Vagina (tissue), 2 donors: ENCODE measurements around the gene HNRNPA3. TPM values are rescaled to one million over a fixed set of nuclear protein-coding genes. Genes with fewer than 3 reads are reported as not detected.
"Not testable (repeated sequence)": the region's sequence is repeated elsewhere in the genome, so short reads cannot be mapped to it uniquely, and the experiment has no call there.

Source experiments
- DNase-seq, 2 donors: peaks; one replicate each; pipeline ENCODE4 v3.0.0-alpha.2; 2017; ENCODE audit errors: extremely low spot score in 2 of 2
- H3K27ac ChIP-seq: fragments of 200-600 bp; sonication (generic); one replicate; pipeline ENCODE4 v1.5.1; 2019
- H3K27me3 ChIP-seq: fragments of 200-600 bp; sonication (generic); one replicate; pipeline ENCODE4 v1.5.1; 2019
- H3K36me3 ChIP-seq, 2 donors: fragments of 200-600 bp; sonication (generic); one replicate each; pipeline ENCODE4 v1.5.1; 2017 to 2019
- H3K4me1 ChIP-seq: fragments of 200-600 bp; sonication (generic); one replicate; pipeline ENCODE4 v1.5.1; 2019
- H3K4me3 ChIP-seq, 2 donors: fragments of 200-600 bp; sonication (generic); 1 replicate in 1 of 2; 2 replicates in 1 of 2; pipeline ENCODE4 v1.5.1; 2016 to 2019
- H3K9me3 ChIP-seq: fragments of 200-600 bp; sonication (generic); one replicate; pipeline ENCODE4 v1.5.1; 2019
- POLR2A ChIP-seq, 2 donors: fragments of 450-650 bp; IDR thresholded peaks; one replicate each; pipeline ENCODE4 v1.6.1; 2017; ENCODE audit warnings: antibody characterized with exemption in 2 of 2, mild to moderate bottlenecking in 2 of 2, moderate library complexity in 2 of 2
- POLR2AphosphoS5 ChIP-seq, 2 donors: sonication (generic); formaldehyde crosslinking; IDR thresholded peaks; one replicate each; pipeline ENCODE4 v1.9.0; 2017; ENCODE audit warnings: antibody characterized with exemption in 2 of 2, mild to moderate bottlenecking in 2 of 2, low read depth in 1 of 2; ENCODE audit not compliant: insufficient read depth in 1 of 2
- intact Hi-C: fragments of 100-400 bp; cut with DNase I; formaldehyde crosslinking; loops from one replicate; pipeline ENCODE4 v1.15.1; 2023
- total RNA-seq: library from RNA; depleted of rRNA; stranded (reverse); fragments of >200 nt; gene quantifications from one replicate; pipeline ENCODE4 v1.2.3, GENCODE V29; 2016
- TF ChIP-seq, protein P1 (sequence below), 3 experiments: fragments of 450-650 bp in 2 of 3; fragments of 200-600 bp in 1 of 3; sonication (generic) in 1 of 3; IDR thresholded peaks; one replicate each; pipeline ENCODE4 v1.5.1; 2017 to 2019; ENCODE audit warnings: antibody characterized with exemption in 3 of 3, mild to moderate bottlenecking in 2 of 3, moderate library complexity in 2 of 3

The HNRNPA3 gene
- total RNA-seq, 1 donor from 2014 or later = 77.8 TPM

DNA sequence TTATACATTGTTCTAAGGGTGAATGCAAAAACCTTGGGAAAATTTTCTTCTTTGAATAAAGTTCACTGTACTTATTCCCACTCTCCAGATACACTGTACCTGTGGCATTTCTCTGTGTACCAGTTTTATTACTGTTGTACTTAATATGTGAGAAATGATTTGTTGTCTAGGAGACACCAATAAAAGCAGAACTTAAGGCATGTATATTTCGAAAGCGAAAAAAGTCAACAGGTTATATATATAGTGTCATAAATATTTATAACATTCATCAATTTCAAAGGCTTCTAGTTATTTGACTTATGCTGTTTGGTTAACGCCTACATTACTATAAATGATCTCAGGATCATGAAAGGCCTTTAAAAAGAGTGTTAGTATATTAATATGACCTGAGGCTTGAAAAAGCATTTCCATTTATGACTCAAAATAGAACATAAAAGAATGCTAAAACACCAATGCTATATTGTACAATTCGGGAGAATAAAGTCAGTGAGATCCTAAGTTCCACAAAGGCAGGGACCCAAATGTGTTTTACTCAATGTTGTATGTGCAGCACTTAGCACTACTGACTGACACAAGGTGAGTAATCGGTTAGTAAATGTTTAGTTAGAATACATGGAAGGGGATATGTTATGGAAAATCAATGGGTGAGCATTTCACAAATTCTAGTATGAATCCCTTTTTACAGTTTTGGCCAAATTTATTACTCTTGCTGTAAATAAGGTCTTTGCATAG lies 32.2 kb upstream of the HNRNPA3 start:
- no peak for TF ChIP-seq POLR2A (IDR thresholded peaks at IDR 0.05)
- TF ChIP-seq, protein P1, sequence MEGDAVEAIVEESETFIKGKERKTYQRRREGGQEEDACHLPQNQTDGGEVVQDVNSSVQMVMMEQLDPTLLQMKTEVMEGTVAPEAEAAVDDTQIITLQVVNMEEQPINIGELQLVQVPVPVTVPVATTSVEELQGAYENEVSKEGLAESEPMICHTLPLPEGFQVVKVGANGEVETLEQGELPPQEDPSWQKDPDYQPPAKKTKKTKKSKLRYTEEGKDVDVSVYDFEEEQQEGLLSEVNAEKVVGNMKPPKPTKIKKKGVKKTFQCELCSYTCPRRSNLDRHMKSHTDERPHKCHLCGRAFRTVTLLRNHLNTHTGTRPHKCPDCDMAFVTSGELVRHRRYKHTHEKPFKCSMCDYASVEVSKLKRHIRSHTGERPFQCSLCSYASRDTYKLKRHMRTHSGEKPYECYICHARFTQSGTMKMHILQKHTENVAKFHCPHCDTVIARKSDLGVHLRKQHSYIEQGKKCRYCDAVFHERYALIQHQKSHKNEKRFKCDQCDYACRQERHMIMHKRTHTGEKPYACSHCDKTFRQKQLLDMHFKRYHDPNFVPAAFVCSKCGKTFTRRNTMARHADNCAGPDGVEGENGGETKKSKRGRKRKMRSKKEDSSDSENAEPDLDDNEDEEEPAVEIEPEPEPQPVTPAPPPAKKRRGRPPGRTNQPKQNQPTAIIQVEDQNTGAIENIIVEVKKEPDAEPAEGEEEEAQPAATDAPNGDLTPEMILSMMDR (IDR thresholded peaks at IDR 0.05) = no peak
- no peak for TF ChIP-seq POLR2AphosphoS5 (IDR thresholded peaks at IDR 0.05; ENCODE audit: insufficient read depth in 1 of 2, low read depth in 1 of 2)
- H3K9me3 ChIP-seq = no peaks in the 10 kb centered on the region
- no peaks in the 10 kb centered on the region for H3K27me3 ChIP-seq
- H3K27ac ChIP-seq = no peak overlapping the region
- DNase-seq = no peak
- intact Hi-C loops = no loop called here
- H3K36me3 ChIP-seq = no peaks in the 10 kb centered on the region
- no peak overlapping the region for H3K4me3 ChIP-seq
- no peaks in the 10 kb centered on the region for H3K4me1 ChIP-seq

DNA sequence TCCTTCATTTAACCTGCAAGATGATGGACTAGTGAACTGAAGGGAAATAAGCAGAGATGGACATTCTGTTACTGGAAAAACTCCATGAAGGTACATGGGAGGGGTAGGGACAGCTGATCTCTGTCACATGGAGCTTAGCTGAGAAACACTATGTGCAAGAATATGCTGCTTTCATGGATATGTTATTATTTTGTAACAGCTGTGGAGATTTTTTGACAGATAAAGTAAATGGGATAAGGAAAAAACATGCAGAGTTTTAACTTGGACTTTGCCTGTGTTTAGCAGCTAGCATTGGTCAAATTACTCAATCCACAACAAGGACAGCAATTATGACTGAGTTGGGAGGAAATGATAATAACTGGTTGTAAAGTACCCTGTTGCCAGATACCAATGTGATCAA lies 28.7 kb upstream of the HNRNPA3 start:
- H3K4me3 ChIP-seq = no peak overlapping the region
- no peak overlapping the region for H3K27ac ChIP-seq
- no peaks in the 10 kb centered on the region for H3K27me3 ChIP-seq
- no peak for TF ChIP-seq POLR2A (IDR thresholded peaks at IDR 0.05)
- TF ChIP-seq, protein P1 (IDR thresholded peaks at IDR 0.05) = no peak
- TF ChIP-seq POLR2AphosphoS5 (IDR thresholded peaks at IDR 0.05; ENCODE audit: insufficient read depth in 1 of 2, low read depth in 1 of 2) = no peak
- no peaks in the 10 kb centered on the region for H3K9me3 ChIP-seq
- H3K4me1 ChIP-seq = no peaks in the 10 kb centered on the region
- no peak for DNase-seq
- no peaks in the 10 kb centered on the region for H3K36me3 ChIP-seq
- intact Hi-C loops = no loop called here

DNA sequence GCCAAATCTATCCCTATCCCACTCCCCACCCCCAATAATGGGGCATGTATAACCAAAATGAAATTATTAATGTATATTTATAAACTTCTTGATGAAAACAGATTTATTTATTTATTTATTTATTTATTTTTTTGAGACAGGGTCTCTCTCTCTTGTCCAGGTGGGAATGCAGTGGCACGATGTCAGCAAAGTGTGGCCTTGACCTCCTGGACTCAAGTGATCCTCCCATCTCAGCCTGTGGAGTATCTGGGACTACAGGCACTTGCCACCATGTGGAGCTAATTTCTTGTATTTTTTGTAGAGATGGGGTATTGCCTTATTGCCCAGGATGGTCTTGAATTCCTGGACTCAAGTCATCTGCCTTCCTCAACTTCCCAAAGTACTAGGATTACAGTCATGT lies 28.0 kb upstream of the HNRNPA3 start:
- H3K27ac ChIP-seq = no peak overlapping the region
- H3K36me3 ChIP-seq = no peaks in the 10 kb centered on the region
- DNase-seq = no peak
- intact Hi-C loops = no loop called here
- H3K9me3 ChIP-seq = no peaks in the 10 kb centered on the region
- TF ChIP-seq, protein P1 (IDR thresholded peaks at IDR 0.05) = no peak
- TF ChIP-seq POLR2AphosphoS5 (IDR thresholded peaks at IDR 0.05; ENCODE audit: insufficient read depth in 1 of 2, low read depth in 1 of 2) (no peak), POLR2A (IDR thresholded peaks at IDR 0.05) (no peak)
- no peaks in the 10 kb centered on the region for H3K4me1 ChIP-seq
- H3K27me3 ChIP-seq = no peaks in the 10 kb centered on the region
- no peak overlapping the region for H3K4me3 ChIP-seq

DNA sequence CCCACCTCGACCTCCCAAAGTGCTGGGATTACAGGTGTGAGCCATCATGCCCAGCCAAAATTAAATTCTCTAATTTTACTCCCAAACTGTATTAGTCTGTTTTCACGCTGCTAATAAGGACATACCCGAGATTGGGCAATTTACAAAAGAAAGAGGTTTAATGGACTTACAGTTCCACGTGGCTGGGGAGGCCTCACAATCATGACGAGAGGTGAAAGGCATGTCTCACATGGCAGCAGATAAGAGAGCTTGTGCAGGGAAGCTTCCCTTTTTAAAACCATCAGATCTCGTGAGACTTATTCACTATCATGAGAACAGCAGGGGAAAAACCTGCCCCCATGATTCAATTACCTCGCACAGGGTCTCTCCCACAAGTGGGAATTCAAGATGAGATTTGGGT lies 26.6 kb upstream of the HNRNPA3 start:
- H3K36me3 ChIP-seq, H3K27ac ChIP-seq, DNase-seq, H3K27me3 ChIP-seq, H3K4me1 ChIP-seq, H3K9me3 ChIP-seq, intact Hi-C loops, H3K4me3 ChIP-seq: not testable (repeated sequence)

DNA sequence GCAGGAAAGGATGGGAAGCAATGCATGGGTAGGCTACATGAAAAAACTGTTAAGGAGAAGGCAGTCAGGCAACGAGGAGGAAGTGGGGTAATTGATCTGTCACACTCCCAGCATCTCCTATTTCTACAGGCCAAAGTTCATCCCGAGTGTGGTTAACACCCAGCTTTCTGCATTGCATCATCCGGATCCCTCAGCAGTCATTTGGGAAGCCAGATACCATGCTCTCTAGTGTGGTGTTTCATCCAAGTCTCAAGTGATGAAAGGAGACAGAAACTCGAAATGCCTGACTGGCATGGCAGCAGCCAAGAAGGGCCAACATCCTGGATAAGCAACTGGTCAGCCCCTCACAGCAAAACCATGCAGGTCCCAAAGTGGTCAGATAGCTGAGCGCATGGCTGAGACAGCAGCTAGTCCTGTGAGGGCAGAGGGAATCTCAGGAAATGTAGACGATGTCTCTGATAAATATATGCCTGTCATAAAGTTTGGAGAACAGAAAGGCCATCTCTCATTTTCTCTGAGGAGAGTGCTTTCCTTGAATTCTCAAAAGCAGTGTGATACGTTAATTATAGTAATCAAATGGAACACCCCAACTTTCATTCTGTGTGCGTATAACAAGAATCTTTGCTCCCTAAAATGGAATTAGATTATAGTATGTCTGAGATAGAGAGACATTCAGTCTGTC lies 24.8 kb upstream of the HNRNPA3 start:
- intact Hi-C loops = no loop called here
- DNase-seq = no peak
- no peaks in the 10 kb centered on the region for H3K4me1 ChIP-seq
- no peak overlapping the region for H3K27ac ChIP-seq
- no peaks in the 10 kb centered on the region for H3K9me3 ChIP-seq
- no peak overlapping the region for H3K4me3 ChIP-seq
- TF ChIP-seq, protein P1 (IDR thresholded peaks at IDR 0.05) = no peak
- TF ChIP-seq POLR2AphosphoS5 (IDR thresholded peaks at IDR 0.05; ENCODE audit: insufficient read depth in 1 of 2, low read depth in 1 of 2) (no peak), POLR2A (IDR thresholded peaks at IDR 0.05) (no peak)
- H3K27me3 ChIP-seq = no peaks in the 10 kb centered on the region
- no peaks in the 10 kb centered on the region for H3K36me3 ChIP-seq
